HEK293T (cell line): ENCODE results near the gene GPR142.
"Not testable (repeated sequence)": the region's sequence is repeated elsewhere in the genome, so short reads cannot be mapped to it uniquely, and the experiment has no call there.

Experiments
- CTCF ChIA-PET: fragments of 350-600 bp; formaldehyde crosslinking; extraction: SDS; loops from one replicate; lab custom pipeline; 2021; ENCODE audit warnings: antibody characterized with exemption, inconsistent platforms; lab: Yijun Ruan, JAX
- POLR2A ChIA-PET: fragments of 350-600 bp; formaldehyde crosslinking; extraction: SDS; loops from one replicate; lab custom pipeline; 2020; ENCODE audit warnings: antibody characterized with exemption, inconsistent platforms; lab: Yijun Ruan, JAX
- DNase-seq: peaks from one replicate; pipeline ENCODE4 v3.0.0; 2012; ENCODE audit warnings: mixed read lengths; ENCODE audit errors: extremely low spot score
- ARNT ChIP-seq: fragments of 450-650 bp; IDR thresholded peaks from 2 replicates; pipeline ENCODE4 v1.6.1; 2017; ENCODE audit warnings: mild to moderate bottlenecking
- BHLHE40 ChIP-seq: fragments of 450-650 bp; IDR thresholded peaks from 2 replicates; pipeline ENCODE4 v1.6.1; 2016; ENCODE audit warnings: mild to moderate bottlenecking, moderate library complexity, borderline replicate concordance
- CTBP1 ChIP-seq: fragments of 450-650 bp; IDR thresholded peaks from 2 replicates; pipeline ENCODE4 v1.6.1; 2016; ENCODE audit warnings: borderline replicate concordance
- ELF4 ChIP-seq: fragments of 450-650 bp; IDR thresholded peaks from 2 replicates; pipeline ENCODE4 v1.6.1; 2017; ENCODE audit warnings: antibody characterized with exemption
- FOXA1 ChIP-seq: fragments of 450-650 bp; IDR thresholded peaks from 2 replicates; pipeline ENCODE4 v1.6.1; 2016; ENCODE audit warnings: mild to moderate bottlenecking
- FOXK2 ChIP-seq: fragments of 450-650 bp; IDR thresholded peaks from 2 replicates; pipeline ENCODE4 v1.6.1; 2016; ENCODE audit warnings: mild to moderate bottlenecking
- FOXM1 ChIP-seq: fragments of 450-650 bp; IDR thresholded peaks from 2 replicates; pipeline ENCODE4 v1.6.1; 2017; ENCODE audit warnings: mild to moderate bottlenecking, borderline replicate concordance
- HDGF ChIP-seq: fragments of 450-650 bp; IDR thresholded peaks from 2 replicates; pipeline ENCODE4 v1.6.1; 2017; ENCODE audit warnings: antibody characterized with exemption, borderline replicate concordance
- L3MBTL2 ChIP-seq: fragments of 450-650 bp; conservative IDR thresholded peaks from 2 replicates; pipeline ENCODE4 v1.6.1; 2016; ENCODE audit warnings: mild to moderate bottlenecking
- LEF1 ChIP-seq: fragments of 450-650 bp; IDR thresholded peaks from 2 replicates; pipeline ENCODE4 v1.6.1; 2017; ENCODE audit warnings: mild to moderate bottlenecking, borderline replicate concordance
- NFRKB ChIP-seq: fragments of 450-650 bp; IDR thresholded peaks from 2 replicates; pipeline ENCODE4 v1.6.1; 2016; ENCODE audit warnings: mild to moderate bottlenecking, moderate library complexity
- SP1 ChIP-seq: fragments of 450-650 bp; IDR thresholded peaks from 2 replicates; pipeline ENCODE4 v1.6.1; 2017
- SUZ12 ChIP-seq: fragments of 450-650 bp; IDR thresholded peaks from 2 replicates; pipeline ENCODE4 v1.6.1; 2016; ENCODE audit warnings: mild to moderate bottlenecking
- TARDBP ChIP-seq: fragments of 450-650 bp; IDR thresholded peaks from 2 replicates; pipeline ENCODE4 v1.6.1; 2016
- ZNF384 ChIP-seq: fragments of 450-650 bp; IDR thresholded peaks from 2 replicates; pipeline ENCODE4 v1.6.1; 2016
- TF ChIP-seq, protein P1 (sequence below): fragments of 450-650 bp; IDR thresholded peaks from 2 replicates; pipeline ENCODE4 v1.6.1; 2016

Gene GPR142

DNA sequence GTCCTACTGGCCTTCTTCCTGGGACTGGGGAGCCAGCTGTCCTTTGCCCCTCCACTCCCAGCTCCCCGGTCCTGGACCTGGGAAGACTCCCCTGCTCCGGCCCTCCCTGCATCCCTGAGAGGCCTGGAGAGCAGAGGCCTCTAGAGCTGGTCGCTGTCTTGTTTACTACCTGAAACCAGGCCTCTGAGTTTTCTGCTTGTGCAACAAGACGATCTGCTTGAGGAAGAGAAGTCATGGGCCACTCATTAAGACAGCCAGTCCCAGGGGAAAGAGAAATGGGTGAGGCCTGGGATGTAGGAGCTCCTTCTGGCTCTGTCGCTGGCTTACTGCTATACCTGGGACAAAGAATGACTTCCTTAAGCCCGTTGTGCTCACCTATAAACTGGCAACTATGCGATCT, 34.7 kb downstream of the GPR142 start:
- ChIA-PET CTCF (interaction anchor here (0.6 to 1.0 kb wide), 2 partner anchors 23 to 104 kb away, joined by 3 to 4 read pairs; no protein-coding TSS in a partner anchor), POLR2A (no interaction called here)
- DNase-seq: no peak
- TF ChIP-seq, protein P1, sequence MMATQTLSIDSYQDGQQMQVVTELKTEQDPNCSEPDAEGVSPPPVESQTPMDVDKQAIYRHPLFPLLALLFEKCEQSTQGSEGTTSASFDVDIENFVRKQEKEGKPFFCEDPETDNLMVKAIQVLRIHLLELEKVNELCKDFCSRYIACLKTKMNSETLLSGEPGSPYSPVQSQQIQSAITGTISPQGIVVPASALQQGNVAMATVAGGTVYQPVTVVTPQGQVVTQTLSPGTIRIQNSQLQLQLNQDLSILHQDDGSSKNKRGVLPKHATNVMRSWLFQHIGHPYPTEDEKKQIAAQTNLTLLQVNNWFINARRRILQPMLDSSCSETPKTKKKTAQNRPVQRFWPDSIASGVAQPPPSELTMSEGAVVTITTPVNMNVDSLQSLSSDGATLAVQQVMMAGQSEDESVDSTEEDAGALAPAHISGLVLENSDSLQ: no peak
- no peak for TF ChIP-seq FOXA1
- TF ChIP-seq HDGF: no peak
- no peak for TF ChIP-seq SUZ12
- no peak for TF ChIP-seq FOXM1
- TF ChIP-seq L3MBTL2: no peak
- no peak for TF ChIP-seq ELF4
- TF ChIP-seq FOXK2: no peak
- TF ChIP-seq SP1: no peak
- TF ChIP-seq ZNF384: no peak
- TF ChIP-seq BHLHE40: no peak
- no peak for TF ChIP-seq NFRKB
- no peak for TF ChIP-seq TARDBP
- no peak for TF ChIP-seq ARNT

DNA sequence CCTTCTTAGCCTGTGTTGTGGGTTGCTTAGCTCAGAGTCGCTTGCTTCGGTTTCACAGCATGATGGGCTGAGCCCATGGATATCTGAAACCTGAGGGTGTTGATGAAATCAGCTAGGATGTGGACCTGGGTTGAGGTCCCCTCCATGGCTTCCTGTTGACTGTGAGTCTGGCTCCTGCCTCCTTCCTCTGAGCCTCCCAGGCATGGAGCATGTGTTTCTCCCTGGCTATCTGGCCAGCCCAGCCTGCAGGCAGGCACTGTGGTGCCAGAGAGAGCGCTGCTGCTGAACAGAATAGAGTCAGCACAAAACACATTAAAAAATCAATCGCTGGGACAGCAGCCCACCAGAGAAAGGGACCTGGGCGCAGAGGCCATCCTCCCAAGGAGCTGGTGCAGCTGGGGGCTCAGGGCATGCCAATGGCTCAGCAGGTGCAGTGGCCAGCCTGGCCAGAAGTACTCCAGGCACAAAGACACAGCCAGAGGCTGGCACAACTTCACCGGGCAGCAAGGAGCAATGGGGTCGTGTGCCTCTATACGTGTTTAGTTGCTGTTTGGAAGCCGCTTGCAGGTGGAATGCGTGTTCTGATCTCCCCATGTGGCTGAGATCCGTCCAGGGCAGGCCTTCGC, 36.3 kb downstream of the GPR142 start:
- ChIA-PET CTCF (interaction anchor here (0.9 to 1.9 kb wide), 2 partner anchors 9 to 53 kb away, joined by 4 to 6 read pairs; no protein-coding TSS in a partner anchor), POLR2A (interaction anchor here (1.1 to 1.2 kb wide), 2 partner anchors 27 to 30 kb away, joined by 3 read pairs; no protein-coding TSS in a partner anchor)
- TF ChIP-seq ARNT (no peak), SP1 (no peak), LEF1 (no peak), ELF4 (no peak), FOXA1 (no peak), HDGF (no peak), L3MBTL2 (no peak), CTBP1 (no peak), FOXK2 (no peak), NFRKB (no peak), SUZ12 (no peak), BHLHE40 (no peak)
- TF ChIP-seq, protein P1: no peak
- DNase-seq: no peak

DNA sequence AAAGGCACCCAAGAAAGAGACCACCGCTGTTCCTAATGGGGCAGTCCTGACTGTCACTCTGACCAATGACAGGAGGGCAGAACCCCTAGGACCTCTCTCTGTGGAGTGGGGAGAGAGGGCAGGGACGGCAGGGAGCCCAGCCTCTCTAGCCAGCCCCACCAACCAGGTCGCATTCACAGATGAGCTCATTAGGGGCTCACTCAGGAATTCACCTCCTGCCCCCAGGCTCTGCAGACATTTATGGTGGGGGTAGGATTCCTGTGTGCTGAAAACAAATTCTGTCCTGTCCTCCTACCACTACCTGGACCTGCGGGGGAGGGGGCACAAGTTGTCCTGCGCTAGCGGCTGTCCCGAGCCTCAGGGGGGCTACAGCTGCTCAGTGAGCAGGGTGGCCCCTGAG, 36.9 kb downstream of the GPR142 start:
- no peak for DNase-seq
- ChIA-PET CTCF (interaction anchor here (1.9 kb wide), 1 partner anchor 53 kb away, joined by 6 read pairs; no protein-coding TSS in a partner anchor), POLR2A (interaction anchor here (1.1 to 1.2 kb wide), 2 partner anchors 27 to 30 kb away, joined by 3 read pairs; no protein-coding TSS in a partner anchor)
- TF ChIP-seq ARNT: no peak
- TF ChIP-seq SUZ12: no peak
- no peak for TF ChIP-seq HDGF
- TF ChIP-seq FOXM1: no peak
- TF ChIP-seq FOXA1: no peak
- no peak for TF ChIP-seq CTBP1
- no peak for TF ChIP-seq L3MBTL2
- no peak for TF ChIP-seq BHLHE40
- TF ChIP-seq ZNF384: no peak
- TF ChIP-seq FOXK2: no peak
- no peak for TF ChIP-seq NFRKB
- TF ChIP-seq TARDBP: no peak
- no peak for TF ChIP-seq ELF4

DNA sequence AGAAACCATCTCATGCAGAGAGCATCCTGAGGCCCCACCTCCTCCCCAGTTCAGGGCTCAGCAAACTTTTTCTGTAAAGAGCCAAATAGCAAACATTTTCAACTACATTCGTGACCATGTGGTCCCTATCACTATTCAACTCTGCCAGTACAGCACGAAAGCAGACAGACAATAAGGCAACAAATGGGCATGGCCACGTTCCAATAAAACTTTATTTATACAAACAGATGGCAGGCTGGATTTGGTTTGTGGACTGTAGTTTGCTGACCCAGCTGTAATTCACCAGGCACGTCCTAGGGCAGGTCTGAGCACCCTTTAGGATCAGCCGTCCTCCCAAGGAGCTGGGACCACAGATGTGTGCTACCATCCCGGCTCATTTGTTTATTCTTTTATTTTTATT, 37.5 kb downstream of the GPR142 start:
- no peak for DNase-seq
- CTCF ChIA-PET: interaction anchor here (1.9 kb wide), 1 partner anchor 52 kb away, joined by 6 read pairs; no protein-coding TSS in a partner anchor
- POLR2A ChIA-PET: interaction anchor here (1.2 kb wide), 1 partner anchor 26 kb away, joined by 3 read pairs; no protein-coding TSS in a partner anchor

DNA sequence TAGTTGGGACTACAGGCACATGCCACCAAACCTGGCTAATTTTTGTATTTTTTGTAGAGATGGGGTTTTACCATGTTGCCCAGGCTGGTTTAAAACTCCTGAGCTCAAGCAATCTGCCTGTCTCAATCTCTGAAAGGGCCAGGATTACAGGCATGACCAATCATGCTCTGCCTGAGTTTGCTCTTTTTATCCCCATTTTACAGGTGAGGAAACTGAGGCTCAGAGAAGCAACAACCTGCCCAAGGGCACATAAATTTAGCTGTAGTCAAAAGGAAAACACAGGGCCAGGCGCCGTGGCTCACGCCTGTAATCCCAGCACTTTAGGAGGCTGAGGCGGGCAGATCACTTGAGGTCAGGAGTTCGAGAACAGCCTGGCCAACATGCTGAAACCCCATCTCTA, 38.0 kb downstream of the GPR142 start:
- POLR2A ChIA-PET, CTCF ChIA-PET: not testable (repeated sequence)

More for the DNA sequence above, 37.5 kb downstream of the GPR142 start:
- TF ChIP-seq CTBP1 (no peak), ARNT (no peak), BHLHE40 (no peak), L3MBTL2 (no peak)
- TF ChIP-seq, protein P1: no peak

DNA sequence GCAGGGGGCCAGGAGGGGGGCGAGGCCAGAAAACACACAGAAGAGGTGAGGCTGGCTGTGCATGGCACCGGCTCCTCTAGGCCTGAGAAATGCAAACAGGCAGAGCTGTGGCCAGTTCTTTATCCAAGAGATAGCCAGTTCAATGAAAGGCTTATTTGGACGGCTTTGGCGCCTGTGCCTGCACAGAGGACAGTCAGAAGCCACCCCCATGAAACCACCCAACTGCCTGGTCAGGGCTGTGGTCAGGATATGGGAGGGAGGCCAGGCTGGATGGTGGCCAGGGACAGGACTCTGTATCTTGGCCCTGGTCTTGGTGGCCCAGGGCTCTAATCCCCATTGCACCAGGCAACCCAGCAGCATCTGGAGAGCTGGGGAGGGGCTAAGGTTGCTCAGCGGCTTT, 40.1 kb downstream of the GPR142 start:
- CTCF ChIA-PET: no interaction called here
- no peak for DNase-seq
- TF ChIP-seq ZNF384 (no peak), NFRKB (no peak), LEF1 (no peak), FOXM1 (no peak), CTBP1 (no peak), FOXA1 (no peak), ARNT (no peak), L3MBTL2 (no peak), HDGF (no peak), BHLHE40 (no peak), FOXK2 (no peak), TARDBP (no peak), SUZ12 (no peak), ELF4 (no peak), SP1 (no peak)
- TF ChIP-seq, protein P1: no peak
- POLR2A ChIA-PET: no interaction called here

More for the DNA sequence above, 38.0 kb downstream of the GPR142 start:
- DNase-seq: not testable (repeated sequence)
